Iris pigment epithelial cell (primary cell): ENCODE data around the gene ADAMTS3.

Source experiments
- DNase-seq: peaks from one replicate; pipeline ENCODE4 v3.0.0-alpha.2; 2011; ENCODE audit warnings: low read depth

Gene ADAMTS3

DNA sequence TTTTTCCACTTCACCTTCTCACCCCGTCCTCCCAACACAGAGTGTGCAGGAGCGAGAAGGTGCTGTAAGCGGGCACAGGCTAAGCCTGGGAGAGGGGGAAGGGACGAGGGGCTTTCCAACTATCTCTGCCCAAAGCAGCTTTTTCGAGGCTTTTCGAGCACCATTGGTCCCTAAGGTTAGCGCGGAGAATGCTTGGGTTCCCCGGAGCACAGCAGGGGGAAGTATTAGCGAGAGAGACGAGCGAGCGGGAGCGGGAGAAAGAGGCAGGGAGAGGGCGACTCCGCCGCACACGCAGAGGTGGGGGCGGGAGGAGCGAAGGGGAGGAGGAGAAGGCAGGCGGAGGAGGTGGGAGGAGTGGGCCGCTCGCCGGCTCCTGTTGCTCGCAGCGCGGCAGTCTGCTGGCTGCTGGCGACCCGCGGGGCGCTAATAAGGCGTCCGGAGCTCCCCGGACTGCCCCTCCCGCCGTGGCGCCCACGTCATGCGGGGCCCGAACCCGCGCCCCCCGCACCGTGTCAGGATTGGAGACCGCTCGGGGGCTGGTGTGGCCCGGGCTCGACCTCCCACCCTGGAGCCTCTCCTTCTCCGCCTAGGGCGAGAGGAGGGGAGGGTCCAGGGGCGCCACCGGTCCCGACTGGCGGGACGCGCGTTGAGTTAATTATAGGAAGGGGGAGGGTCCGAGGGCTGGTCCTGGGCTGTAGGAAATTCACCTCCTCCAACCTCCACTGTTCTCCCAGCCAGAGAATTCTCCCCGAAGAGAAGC, at the start of gene ADAMTS3:
Gene ADAMTS3, minus strand, starts transcription at position 263 of the 760 bp plus-strand sequence. CDS start 459 bp downstream, outside the sequence.
- DNase-seq, result peak; percentile 72

DNA sequence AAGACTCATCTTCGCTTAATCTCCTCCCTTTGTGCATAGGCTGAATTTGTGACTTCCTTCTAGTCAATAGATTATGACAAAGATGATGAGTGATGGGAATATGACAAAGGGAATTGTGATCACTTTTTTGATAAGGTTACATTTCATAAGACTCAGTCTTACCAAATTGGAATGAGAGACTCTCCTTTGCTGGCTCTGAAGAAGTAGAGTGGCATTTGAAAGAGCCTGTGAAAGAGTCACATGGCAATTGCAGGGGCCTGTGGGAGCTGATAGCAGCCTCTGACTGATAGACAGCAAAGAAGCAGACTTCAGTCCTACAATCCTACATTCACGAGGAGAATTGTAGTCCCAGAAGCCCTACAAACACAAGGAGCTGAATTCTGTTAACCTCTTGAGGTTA, 44.9 kb upstream of the ADAMTS3 start:
- DNase-seq, result peak; percentile 15

DNA sequence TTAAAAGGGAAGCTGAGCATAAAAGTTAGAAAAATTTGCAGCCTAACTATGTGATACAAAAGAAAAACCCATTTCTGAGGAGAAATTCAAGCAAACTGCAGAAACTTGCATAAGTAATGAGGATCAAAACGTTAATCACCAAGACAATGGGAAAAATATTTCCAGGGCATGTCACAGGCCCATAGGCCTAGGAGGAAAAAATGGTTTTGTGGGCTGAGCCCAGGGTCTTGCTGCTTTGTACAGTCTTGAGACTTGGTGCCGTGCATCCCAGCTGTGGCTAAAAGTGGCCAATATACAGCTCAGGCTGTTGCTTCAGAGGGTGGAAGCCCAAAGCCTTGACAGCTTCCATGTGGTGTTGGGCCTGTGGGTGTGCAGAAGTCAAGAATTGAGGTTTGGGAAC, 37.7 kb upstream of the ADAMTS3 start:
- DNase-seq, result no peak

DNA sequence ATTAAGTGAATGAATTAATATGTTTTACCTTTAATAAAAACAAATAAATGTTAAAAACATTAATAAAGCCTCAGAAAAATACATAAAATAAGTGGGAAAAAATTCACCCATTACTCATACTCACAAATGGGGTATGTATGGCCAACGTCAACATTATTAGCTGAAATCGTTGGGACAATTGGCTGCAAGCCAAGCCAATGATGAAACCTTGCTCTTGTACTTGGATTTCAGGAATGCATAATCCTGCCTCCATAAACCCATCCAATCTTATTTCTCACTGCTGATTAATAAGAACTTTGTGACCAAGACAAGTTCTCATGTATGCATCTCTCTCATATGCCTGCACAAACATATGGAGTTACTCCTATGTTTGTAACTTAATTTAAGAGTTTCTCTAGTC, 35.3 kb upstream of the ADAMTS3 start:
- DNase-seq, result peak; percentile 56

DNA sequence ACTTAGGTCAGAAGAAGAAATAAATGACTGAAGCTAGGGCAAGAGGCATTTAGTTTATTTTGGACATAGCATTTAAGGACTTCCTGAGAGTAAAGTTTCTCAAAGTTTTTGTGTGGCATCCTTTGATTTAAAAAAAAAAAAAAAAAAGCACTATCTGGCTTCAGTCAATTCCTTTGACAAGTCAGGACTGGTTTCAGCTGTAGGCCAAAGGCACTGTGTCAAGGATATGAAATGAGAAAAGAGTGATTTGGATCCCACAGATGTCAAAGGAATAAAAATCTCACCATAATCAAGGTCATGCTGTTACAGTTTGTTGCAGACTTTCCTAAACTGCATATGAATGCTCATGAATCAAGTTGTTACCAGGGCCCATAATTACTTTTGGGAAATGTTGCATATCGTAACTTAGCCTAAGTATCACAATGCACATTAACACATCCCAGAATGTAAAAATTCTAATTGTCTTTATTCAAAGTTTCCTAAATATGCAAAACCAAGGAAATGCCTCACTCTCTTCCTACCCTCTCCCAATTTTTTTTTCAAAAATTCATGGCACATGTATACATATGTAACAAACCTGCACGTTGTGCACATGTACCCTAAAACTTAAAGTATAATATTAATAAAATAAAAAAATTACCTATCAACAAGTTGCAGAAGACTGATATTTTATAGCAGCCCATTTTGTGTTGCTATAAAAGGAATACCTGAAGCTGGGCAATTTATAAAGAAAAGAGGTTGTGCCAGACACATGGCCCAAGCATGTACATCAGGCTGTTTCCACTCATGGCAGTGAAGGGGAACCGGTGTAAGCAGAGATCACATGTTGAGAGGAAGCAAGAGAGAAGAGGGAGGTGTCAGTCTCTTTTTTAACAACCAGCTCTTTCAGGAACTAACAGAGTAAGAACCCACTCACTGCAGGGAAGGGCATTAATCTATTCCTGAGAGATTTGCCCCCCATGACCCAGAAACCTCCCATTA, 33.7 kb upstream of the ADAMTS3 start:
- DNase-seq, result no peak

DNA sequence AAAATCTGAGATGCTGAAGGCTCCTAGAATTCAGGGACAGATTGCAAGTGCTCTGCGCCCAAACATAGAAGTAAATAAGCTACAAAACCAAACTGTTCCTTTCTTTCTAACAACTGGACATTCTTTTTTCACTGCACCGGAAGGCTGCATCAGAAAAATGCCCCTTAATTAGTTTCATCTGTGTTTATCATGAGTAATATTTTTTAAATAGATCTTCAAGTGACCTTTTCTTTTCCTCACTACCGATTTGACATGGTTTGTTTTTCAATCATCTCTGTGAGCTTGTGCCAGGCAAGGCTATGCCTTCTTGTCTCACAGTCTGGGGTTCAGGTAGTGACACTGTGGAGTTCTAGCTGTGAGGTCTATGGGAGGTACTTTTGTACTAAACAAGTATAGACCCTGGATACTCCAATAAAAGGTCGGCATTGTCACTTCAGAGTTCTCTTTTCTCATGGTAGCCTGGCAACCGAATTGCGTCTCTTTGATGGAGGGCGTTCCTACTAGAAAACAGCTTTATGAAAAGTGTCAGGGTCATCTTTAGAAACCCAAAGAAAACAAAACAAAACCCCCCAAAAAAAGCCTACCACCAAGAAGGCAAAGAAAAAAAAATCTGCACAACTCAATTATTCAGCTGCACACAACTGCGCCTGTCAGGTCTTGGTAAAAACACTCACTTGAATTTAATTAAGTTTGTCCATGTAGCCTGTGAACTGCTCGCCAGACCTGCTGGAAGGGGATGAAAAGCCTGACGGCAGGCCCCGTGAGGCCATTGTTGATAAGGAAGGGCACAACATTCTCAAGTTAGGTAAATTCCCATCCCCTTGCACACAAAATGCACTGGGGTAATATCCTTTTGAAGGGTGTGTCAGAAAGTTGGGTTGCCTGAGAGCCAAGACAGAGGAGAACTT, 22.8 kb upstream of the ADAMTS3 start:
- DNase-seq, result no peak

DNA sequence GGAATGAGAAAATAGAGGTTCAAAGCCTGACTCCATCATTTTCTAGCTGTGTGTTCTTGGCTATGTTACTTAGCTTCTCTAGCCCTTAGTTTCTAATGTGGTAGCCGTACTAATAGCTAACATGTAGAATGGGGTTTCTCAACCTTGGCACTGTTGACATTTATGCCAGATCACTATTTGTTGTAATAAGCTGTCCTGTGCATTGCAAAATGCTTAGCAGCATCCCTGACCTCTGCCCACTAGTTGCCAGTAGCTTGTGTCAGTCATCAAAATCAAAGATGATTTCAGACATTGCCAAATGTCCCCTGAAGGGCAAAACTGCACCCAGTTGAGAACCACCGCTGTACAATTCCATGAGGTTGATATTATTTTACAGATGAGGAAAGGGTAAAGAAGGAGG, 18.3 kb upstream of the ADAMTS3 start:
- DNase-seq, result no peak

DNA sequence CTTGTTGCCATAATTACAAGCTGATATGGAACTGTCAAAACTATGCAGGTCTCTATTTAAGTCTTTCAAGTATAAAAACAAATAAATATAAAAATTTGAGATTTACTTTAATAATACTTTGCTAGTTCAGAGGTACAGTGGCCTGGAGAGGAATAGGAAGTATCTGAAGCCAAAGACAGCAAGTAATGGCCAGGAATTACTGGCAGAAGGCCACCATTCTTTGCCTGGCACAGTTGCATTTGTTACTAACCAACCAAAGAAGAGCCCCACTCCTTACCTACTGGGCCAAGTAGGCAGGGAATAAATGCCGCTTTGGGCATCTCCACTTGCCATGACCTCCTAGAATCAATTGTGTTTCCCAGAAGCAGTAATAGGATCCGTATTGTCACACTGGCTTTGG, 13.8 kb upstream of the ADAMTS3 start:
- DNase-seq, result no peak

DNA sequence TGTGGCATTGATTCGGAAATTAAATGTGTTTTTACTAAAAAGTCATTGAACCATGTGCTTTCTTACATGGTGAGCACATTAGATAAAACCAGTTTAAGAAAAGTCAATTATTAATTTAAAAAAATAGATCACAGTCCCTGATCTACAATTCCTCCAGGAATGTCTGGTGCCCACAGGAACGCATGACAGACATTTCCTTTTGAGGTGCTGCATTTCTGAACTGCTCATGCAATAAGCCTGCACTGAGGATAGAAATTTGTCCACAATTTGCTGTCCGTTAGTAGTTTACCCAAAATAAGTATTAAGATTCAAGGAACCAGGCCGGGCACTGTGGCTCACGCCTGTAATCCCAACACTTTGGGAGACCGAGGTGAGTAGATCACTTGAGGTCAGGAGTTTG, 8.2 kb upstream of the ADAMTS3 start:
- no peak for DNase-seq

DNA sequence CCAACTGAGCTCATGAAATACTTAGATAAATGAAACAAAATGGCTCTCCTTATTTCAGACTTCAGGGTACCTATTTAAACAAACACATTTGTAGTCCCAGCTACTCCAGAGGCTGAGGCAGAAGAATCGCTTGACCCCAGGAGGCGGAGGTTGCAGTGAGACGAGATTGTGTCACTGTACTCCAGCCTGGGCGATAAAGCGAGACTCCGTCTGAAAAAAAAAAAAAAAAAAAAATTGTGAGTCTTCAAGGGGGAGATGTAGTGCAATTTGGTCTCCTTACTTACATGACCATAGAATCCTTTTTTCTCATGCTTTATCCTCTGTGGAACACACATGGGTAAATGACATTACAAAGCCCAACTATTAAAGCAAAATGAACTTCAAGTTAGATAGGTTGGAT, 2.3 kb upstream of the ADAMTS3 start:
- no peak for DNase-seq

DNA sequence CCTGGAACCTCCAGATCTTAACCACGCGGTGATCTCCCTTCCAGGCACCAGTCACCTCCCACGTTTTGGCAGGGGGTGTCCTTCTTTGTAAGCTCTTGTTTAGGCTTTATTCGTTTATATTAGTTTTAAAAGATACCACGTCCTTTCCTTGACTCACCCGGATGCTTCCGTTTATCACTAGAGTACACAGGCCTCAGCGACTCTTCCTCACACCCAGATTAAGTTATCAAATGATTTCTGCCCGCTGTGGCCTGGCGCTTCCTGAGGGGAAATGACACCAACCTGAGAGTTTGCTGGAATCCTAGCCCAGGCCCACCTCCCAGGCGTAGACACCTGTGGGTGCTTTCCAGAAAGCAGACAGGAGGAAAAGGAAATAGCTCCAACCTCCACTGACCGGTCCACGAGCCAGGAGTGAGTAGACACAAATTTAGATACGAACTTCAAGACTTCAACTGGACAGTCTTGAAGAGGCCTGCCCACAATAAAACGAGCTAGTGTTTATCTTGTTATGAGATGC, 756 bp upstream of the ADAMTS3 start:
- peak; percentile 59 for DNase-seq

DNA sequence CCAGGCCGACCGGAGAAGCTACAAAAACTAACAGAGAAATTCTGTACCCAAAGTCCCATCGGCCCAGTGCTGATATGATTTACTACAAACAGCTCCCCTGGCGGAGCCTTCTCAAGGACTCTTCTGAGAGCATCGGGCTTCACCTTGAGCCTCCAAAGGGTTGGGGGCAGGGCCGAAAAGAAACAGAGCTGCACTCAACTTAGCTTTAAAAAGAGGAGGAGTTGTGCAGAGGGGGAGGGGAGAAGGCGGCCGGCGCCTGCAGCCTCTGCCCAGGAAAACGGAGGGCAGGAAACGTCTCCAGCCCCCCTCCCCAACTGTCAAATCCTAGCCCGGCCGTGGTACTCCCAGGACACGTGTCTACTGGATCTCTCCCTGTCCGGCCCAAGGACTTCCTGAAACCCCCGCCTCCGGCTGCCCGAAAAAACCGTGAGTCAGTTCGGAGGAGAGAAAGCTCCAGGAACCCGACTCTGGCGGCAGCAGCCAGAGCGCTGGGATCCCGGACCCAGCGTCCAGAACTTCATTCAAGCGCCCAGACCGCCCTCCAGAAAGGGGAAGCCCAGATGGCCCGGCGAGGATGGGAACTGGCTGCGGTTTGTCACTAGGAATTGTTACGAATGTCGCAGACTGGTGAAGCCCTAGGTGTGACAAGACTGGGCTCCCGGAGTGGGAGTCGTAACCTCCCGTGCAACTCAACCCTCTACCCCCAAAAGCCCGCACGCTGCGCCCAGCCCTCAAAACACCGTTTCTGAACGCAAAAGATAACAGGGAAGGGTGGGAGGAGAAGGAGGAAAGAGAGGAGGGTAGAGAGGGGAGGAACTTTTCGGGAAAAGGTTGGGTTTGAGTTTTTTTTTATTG, 973 bp downstream of the ADAMTS3 start:
- DNase-seq, result peak; percentile 92

DNA sequence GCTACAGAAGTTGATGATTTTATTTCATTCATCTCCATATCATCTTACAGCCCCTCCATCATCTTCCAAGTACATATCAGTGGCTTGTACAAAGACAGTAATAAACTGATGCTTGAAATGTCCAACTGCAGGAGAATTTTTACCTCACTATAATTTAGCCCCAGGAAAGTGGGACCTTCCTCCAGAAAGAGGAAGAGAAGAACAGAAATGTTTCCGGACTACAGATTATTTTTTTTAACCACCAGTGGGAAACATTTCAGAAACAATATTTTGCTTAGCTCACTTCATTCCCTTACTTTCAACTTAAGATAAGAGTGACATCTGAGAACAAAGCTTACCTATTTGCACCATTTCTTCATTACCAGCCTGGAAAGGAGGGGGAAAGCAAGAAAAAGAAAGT, 2.0 kb downstream of the ADAMTS3 start:
- no peak for DNase-seq

DNA sequence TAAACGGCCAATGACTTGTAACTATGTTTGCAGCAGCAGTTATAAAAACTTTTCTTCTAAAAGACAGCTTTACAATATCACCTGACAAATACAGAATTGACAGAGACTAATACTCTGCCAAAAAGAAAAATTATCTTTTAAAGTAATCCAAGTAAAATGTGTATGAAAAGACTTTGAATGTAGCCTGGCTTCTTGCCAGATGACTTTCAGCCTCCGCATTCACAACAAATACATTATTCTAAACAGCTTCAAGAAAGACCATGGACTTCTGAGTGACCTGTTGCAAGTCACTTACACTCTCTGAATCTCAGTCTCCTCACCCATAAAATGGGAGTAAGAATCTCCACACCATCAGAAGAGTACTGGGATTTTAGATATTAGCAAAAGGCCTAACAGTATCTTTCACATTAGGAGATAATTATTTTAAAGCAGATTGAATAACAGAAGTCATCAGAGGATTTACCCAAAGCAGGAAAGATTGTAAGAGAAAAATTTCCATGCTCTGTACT, 2.5 kb downstream of the ADAMTS3 start:
- DNase-seq, result no peak

DNA sequence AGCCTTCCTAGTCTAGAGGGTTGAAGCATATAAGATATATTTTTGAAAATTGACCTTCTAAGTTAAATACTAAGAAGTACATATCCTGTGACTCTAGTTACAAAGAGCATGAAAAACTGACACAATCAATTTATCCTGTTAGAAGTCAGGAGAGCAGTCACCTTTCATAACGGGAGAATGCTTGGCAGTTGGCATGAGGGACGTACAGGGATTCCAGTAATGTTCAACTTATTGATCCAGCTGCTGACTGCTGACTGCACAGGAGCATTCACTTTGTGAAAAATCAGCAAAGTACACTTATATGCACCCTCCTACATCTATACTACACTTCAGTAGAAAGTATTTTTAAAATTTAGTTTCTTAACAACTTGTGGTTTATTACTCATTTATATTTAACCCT, 4.2 kb downstream of the ADAMTS3 start:
- no peak for DNase-seq

DNA sequence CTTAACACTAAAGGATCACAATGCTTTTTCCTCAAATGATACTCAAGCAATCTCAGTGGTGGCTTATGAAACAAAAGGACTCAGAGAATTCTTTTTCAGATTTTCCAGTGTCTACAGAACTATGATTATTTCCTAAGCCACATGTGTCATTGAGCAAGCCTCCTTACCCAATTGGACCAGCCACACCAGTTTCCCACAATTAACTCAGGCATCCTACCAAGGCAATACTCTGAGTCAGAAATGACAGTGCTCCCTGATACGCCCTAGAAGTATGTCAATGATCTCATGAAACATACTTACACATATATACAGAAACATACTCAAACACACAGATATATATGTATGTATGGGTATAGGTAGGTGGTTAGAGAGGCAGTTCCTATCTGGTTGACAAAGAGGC, 4.8 kb downstream of the ADAMTS3 start:
- peak; percentile 75 for DNase-seq

DNA sequence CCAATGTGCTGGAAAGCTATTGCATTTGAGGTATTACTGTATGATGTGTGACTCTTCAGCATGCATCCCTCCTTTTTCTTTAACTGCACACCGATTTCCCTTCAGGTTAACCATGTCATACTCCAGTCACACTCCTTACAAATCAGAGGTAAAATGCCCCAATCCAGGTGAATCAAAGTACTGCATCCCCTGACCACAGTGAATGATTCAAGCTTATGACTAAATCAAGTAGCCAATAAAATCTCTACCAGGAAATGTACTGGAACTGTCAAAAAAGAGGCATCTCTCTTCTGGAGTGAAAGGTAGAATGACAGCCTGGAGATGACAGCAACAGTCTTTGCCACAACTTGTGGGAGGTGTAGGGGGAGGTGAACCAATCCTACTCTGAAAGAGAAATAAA, 10.4 kb downstream of the ADAMTS3 start:
- no peak for DNase-seq

DNA sequence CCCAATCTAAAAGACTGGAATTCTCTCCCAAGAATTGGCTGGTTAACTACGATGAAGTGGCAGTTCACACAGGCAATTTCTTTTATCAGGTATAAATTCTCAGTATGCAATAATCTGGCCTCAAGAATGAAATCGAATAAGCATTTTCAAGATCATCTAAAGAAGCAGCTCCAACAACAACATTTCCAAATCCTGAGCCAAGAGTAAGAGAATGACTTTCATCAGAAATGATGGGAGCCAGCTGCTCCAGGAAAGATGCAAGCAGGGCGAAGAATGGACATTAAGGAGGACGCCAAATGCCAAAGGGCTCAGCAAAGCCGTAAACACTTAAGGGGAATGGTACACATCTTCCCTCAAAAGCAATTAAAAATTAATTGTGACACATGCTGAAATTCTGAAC, 12.0 kb downstream of the ADAMTS3 start:
- DNase-seq, result no peak

DNA sequence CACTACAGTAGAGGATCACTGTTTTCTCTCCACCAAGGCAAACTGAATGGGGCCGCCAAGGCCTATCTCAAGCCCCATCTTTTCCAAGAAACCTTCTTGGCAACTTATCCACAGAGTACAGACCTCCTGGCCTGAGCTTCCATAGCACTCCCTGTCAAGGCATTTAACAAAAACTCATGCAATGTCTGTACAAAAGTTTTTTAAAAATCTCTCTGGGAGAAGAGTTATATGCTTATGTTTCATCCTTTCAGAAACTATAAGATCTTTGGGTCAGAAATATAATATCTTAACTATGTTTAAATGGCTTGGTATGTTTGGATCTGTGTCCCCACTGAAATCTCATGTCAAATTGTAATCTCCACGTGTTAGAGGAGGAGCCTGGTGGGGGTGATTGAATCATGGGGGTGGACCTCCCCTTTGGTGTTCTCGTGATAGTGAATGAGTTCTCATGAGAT, 13.6 kb downstream of the ADAMTS3 start:
- no peak for DNase-seq

DNA sequence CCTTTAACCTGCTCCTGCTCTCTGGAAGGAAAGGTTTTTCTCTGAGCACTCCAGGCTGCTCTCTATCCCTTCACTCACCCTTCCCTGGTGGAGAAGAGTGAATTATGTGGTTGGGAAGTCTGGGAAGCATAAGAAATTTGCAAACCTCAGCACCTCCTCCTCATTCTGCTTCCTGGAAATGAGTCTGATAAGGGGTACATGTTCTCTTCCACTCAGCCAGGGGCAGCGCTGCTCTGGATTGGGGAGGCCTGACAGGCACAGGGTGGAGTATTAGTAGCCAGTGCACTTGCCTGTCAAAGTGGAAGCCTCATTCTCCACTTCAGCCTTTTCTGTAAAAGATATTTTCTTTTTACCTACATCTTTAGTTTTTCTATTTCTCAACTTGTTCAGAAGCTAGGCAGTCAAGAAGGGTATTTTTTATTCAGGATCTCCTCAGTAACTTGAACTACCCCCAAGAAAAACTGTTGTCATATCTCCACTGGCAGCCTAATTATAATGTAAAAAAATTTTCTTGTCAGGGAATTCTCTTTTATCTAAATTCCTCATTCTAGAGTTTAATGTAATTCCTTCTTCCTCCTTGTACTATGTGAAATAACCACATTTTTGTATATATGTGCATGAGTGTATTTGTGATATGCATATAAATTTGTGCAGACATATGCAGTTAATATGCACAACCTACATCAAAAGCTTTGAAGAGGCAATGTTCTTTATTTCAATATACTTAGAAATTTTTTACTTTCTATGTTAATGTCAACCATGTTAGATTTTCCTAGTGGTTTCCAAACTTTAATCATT, 15.3 kb downstream of the ADAMTS3 start:
- DNase-seq, result no peak
